H1 (cell line): ENCODE data around the gene MACF1. TPM values are rescaled to one million over a fixed set of nuclear protein-coding genes. Genes with fewer than 3 reads are reported as not detected.

ENCODE experiments used
- CTCF ChIA-PET: fragments of 300-600 bp; sonication (Branson Sonifier 250); formaldehyde crosslinking; loops from one replicate; lab custom pipeline; 2021; ENCODE audit not compliant: partially characterized antibody; lab: Charles Lee
- POLR2A ChIA-PET: fragments of 300-600 bp; sonication (Branson Sonifier 250); formaldehyde crosslinking; loops from one replicate; lab custom pipeline; 2021; ENCODE audit warnings: inconsistent platforms; ENCODE audit not compliant: partially characterized antibody; lab: Charles Lee
- DNase-seq, 2 experiments: peaks; one replicate each; pipeline versions ENCODE4 v3.0.0 to v3.0.0-alpha.2; 2010 to 2022; ENCODE audit warnings: low spot score in 2 of 2, low read depth in 1 of 2, mixed read lengths in 1 of 2
- FAIRE-seq: peaks from 2 replicates; lab custom pipeline; 2011; peaks lifted over from hg19 to GRCh38; lab: Jason Lieb, UNC
- H2AFZ ChIP-seq: 2 replicates; pipeline ENCODE4 v1.8.1; 2012; ENCODE audit warnings: low read length, inconsistent platforms
- H2AK5ac ChIP-seq: 2 replicates; pipeline ENCODE4 v1.6.1; 2013; ENCODE audit warnings: low read depth, low read length
- H2BK120ac ChIP-seq: replicated peaks from 2 replicates; pipeline ENCODE3; 2013; ENCODE audit warnings: low read depth, low read length, inconsistent platforms
- H2BK12ac ChIP-seq: 2 replicates; pipeline ENCODE4 v1.6.1; 2013; ENCODE audit warnings: low read depth, low read length
- H2BK15ac ChIP-seq: 2 replicates; pipeline ENCODE4 v1.6.1; 2013; ENCODE audit warnings: low read length
- H2BK20ac ChIP-seq: 2 replicates; pipeline ENCODE4 v1.6.1; 2013; ENCODE audit warnings: low read length
- H2BK5ac ChIP-seq: 2 replicates; pipeline ENCODE4 v1.6.1; 2013; ENCODE audit warnings: low read depth, low read length
- H3K14ac ChIP-seq: 2 replicates; pipeline ENCODE4 v1.6.1; 2013; ENCODE audit warnings: inconsistent platforms; ENCODE audit not compliant: insufficient read length
- H3K18ac ChIP-seq: 2 replicates; pipeline ENCODE4 v1.6.1; 2013; ENCODE audit warnings: low read length; ENCODE audit errors: extremely low read depth
- H3K23ac ChIP-seq: 2 replicates; pipeline ENCODE4 v1.6.1; 2013; ENCODE audit warnings: inconsistent platforms; ENCODE audit not compliant: insufficient read length
- H3K23me2 ChIP-seq: 2 replicates; pipeline ENCODE4 v1.6.1; 2013; ENCODE audit warnings: low read depth, low read length
- H3K27ac ChIP-seq: 2 replicates; pipeline ENCODE4 v1.6.1; 2011; ENCODE audit warnings: low read depth, low read length, inconsistent platforms
- H3K27me3 ChIP-seq, 4 experiments: replicated peaks in 1 of 4; 1 replicate in 1 of 4; 2 replicates in 3 of 4; pipeline versions ENCODE4 v1.6.1 to v1.8.1; 2011 to 2013; ENCODE audit warnings: low read length in 3 of 4, mild to moderate bottlenecking in 3 of 4, inconsistent platforms in 2 of 4, mixed read lengths in 2 of 4, moderate library complexity in 1 of 4; ENCODE audit not compliant: control insufficient read depth in 3 of 4, insufficient read depth in 3 of 4; ENCODE audit errors: extremely low read depth in 1 of 4
- H3K36me3 ChIP-seq, 4 experiments: 2 replicates each; pipeline versions ENCODE4 v1.6.1 to v1.8.1; 2011 to 2013; ENCODE audit warnings: mild to moderate bottlenecking in 4 of 4, low read length in 3 of 4, moderate library complexity in 2 of 4, control low read depth in 1 of 4, inconsistent platforms in 1 of 4; ENCODE audit not compliant: insufficient read depth in 4 of 4, control insufficient read depth in 2 of 4
- H3K4ac ChIP-seq: replicated peaks from 2 replicates; pipeline ENCODE3; 2013; ENCODE audit warnings: low read length, low read depth, mixed read lengths, inconsistent platforms; ENCODE audit not compliant: insufficient read length
- H3K4me1 ChIP-seq, 4 experiments: replicated peaks in 1 of 4; 1 replicate in 1 of 4; 2 replicates in 3 of 4; pipeline versions ENCODE4 v1.6.1 to v1.8.1; 2011 to 2013; ENCODE audit warnings: low read length in 3 of 4, inconsistent platforms in 2 of 4, mixed read lengths in 1 of 4; ENCODE audit not compliant: insufficient read depth in 4 of 4, control insufficient read depth in 3 of 4
- H3K4me2 ChIP-seq, 2 experiments: 2 replicates each; pipeline versions ENCODE4 v1.6.1 to v1.8.1; 2011 to 2013; ENCODE audit warnings: low read depth in 2 of 2, low read length in 2 of 2, control low read depth in 1 of 2, inconsistent platforms in 1 of 2, mild to moderate bottlenecking in 1 of 2; ENCODE audit not compliant: insufficient read depth in 1 of 2
- H3K4me3 ChIP-seq, 4 experiments: fragments of 200-600, 300-600 bp in 1 of 4; sonication (generic), shearing (Covaris generic), sonication (Bioruptor Twin) in 1 of 4; 2 replicates each; pipeline versions ENCODE4 v1.5.1 to v1.8.1; 2011 to 2016; ENCODE audit warnings: low read length in 4 of 4, low read depth in 3 of 4, control low read depth in 2 of 4, inconsistent platforms in 2 of 4, mild to moderate bottlenecking in 2 of 4, mixed read lengths in 1 of 4, moderate library complexity in 1 of 4; ENCODE audit not compliant: insufficient read depth in 2 of 4; ENCODE audit errors: extremely low read depth in 1 of 4
- H3K56ac ChIP-seq: replicated peaks from 2 replicates; pipeline ENCODE3; 2013; ENCODE audit warnings: low read depth, mild to moderate bottlenecking, mixed read lengths, low read length, inconsistent platforms; ENCODE audit not compliant: insufficient read length
- H3K79me1 ChIP-seq: 2 replicates; pipeline ENCODE4 v1.6.1; 2013; ENCODE audit warnings: low read depth, low read length, control low read depth
- H3K79me2 ChIP-seq, 2 experiments: 2 replicates each; pipeline versions ENCODE4 v1.6.1 to v1.8.1; 2012 to 2013; ENCODE audit warnings: low read length in 2 of 2, mild to moderate bottlenecking in 2 of 2, inconsistent platforms in 1 of 2; ENCODE audit not compliant: insufficient read depth in 2 of 2, control insufficient read depth in 1 of 2
- H3K9ac ChIP-seq, 4 experiments: replicated peaks in 1 of 4; 1 replicate in 1 of 4; 2 replicates in 3 of 4; pipeline versions ENCODE4 v1.6.1 to v1.8.1; 2011 to 2013; ENCODE audit warnings: low read depth in 3 of 4, low read length in 3 of 4, control low read depth in 2 of 4, mild to moderate bottlenecking in 2 of 4, moderate library complexity in 2 of 4, inconsistent platforms in 1 of 4; ENCODE audit errors: extremely low read depth in 1 of 4
- H3K9me3 ChIP-seq, 2 experiments: 2 replicates each; pipeline versions ENCODE4 v1.6.1 to v1.8.1; 2012 to 2013; ENCODE audit warnings: mild to moderate bottlenecking in 2 of 2, moderate library complexity in 2 of 2, control low read depth in 1 of 2, inconsistent platforms in 1 of 2, low read depth in 1 of 2, low read length in 1 of 2, mixed read lengths in 1 of 2; ENCODE audit not compliant: insufficient read depth in 2 of 2
- H4K20me1 ChIP-seq, 2 experiments: replicated peaks in 1 of 2; 2 replicates each; pipeline versions ENCODE3 to v1.8.1; 2011 to 2013; ENCODE audit warnings: inconsistent platforms in 2 of 2, low read length in 2 of 2, mild to moderate bottlenecking in 1 of 2; ENCODE audit not compliant: insufficient read depth in 2 of 2, control insufficient read depth in 1 of 2
- H4K5ac ChIP-seq: 2 replicates; pipeline ENCODE4 v1.6.1; 2013; ENCODE audit warnings: low read length, low read depth, mixed read lengths, inconsistent platforms; ENCODE audit not compliant: insufficient read length
- H4K8ac ChIP-seq: 2 replicates; pipeline ENCODE4 v1.8.0; 2013; ENCODE audit warnings: mild to moderate bottlenecking, moderate library complexity, low read length, inconsistent platforms; ENCODE audit not compliant: insufficient read depth; ENCODE audit errors: extremely low read depth
- H4K91ac ChIP-seq: replicated peaks from 2 replicates; pipeline ENCODE3; 2013; ENCODE audit warnings: low read length, mixed read lengths, inconsistent platforms; ENCODE audit not compliant: insufficient read length
- ATF2 ChIP-seq: IDR thresholded peaks from 2 replicates; pipeline ENCODE4 v1.6.1; 2012; ENCODE audit warnings: low read length, inconsistent platforms
- BRCA1 ChIP-seq: IDR thresholded peaks from 2 replicates; pipeline ENCODE4 v1.6.1; 2012; ENCODE audit warnings: low read depth, low read length, improper control_type of control experiment
- CEBPB ChIP-seq: IDR thresholded peaks from 2 replicates; pipeline ENCODE4 v1.6.1; 2012; ENCODE audit warnings: low read depth, low read length
- EGR1 ChIP-seq: IDR thresholded peaks from 2 replicates; pipeline ENCODE4 v1.6.1; 2011; ENCODE audit warnings: low read depth, low read length, borderline replicate concordance
- GTF2F1 ChIP-seq: IDR thresholded peaks from 2 replicates; pipeline ENCODE4 v1.6.1; 2012; ENCODE audit warnings: low read depth, low read length, improper control_type of control experiment, borderline replicate concordance
- HDAC2 ChIP-seq, 2 experiments: fragments of 300-600 bp in 1 of 2; sonication (generic) in 1 of 2; IDR thresholded peaks; 2 replicates each; pipeline ENCODE4 v1.6.1; 2011 to 2012; ENCODE audit warnings: low read depth in 2 of 2, low read length in 2 of 2, mild to moderate bottlenecking in 2 of 2, moderate library complexity in 2 of 2, borderline replicate concordance in 1 of 2, inconsistent platforms in 1 of 2
- MAFK ChIP-seq: IDR thresholded peaks from 2 replicates; pipeline ENCODE4 v1.6.1; 2012; ENCODE audit warnings: low read depth, mild to moderate bottlenecking, improper control_type of control experiment, low read length
- RBBP5 ChIP-seq: IDR thresholded peaks from 2 replicates; pipeline ENCODE4 v1.7.1; 2012; ENCODE audit warnings: low read depth, mild to moderate bottlenecking, inconsistent platforms, low read length, moderate library complexity, borderline replicate concordance
- RNF2 ChIP-seq: fragments of 200-900, 300-1000 bp; sonication (generic); IDR thresholded peaks from 2 replicates; pipeline ENCODE4 v1.7.1; 2016; ENCODE audit warnings: borderline replicate concordance, low read depth, mild to moderate bottlenecking, antibody characterized with exemption, low read length; ENCODE audit not compliant: poor library complexity, severe bottlenecking; ENCODE audit errors: missing control alignments
- SIRT6 ChIP-seq: IDR thresholded peaks from one replicate; pipeline ENCODE4 v1.7.1; 2012; ENCODE audit warnings: low read length, inconsistent platforms
- SIX5 ChIP-seq: IDR thresholded peaks from 2 replicates; pipeline ENCODE4 v1.6.1; 2011; ENCODE audit warnings: mild to moderate bottlenecking, low read depth, low read length
- TCF12 ChIP-seq: IDR thresholded peaks from 2 replicates; pipeline ENCODE4 v1.6.1; 2011; ENCODE audit warnings: low read depth, mild to moderate bottlenecking, low read length
- YY1 ChIP-seq: IDR thresholded peaks from 2 replicates; pipeline ENCODE4 v1.6.1; 2011; ENCODE audit warnings: low read depth, mild to moderate bottlenecking, low read length
- WGBS, 2 experiments: shearing (Covaris generic) in 1 of 2; methylation state at CpG; one replicate each; pipeline versions ENCODE4 v1.1.6 to v1.1.7; 2013 to 2015; ENCODE audit warnings: low lambda C conversion rate in 2 of 2, mixed read lengths in 2 of 2, inconsistent platforms in 1 of 2, low coverage in 1 of 2, missing lambda C conversion rate in 1 of 2; ENCODE audit not compliant: insufficient replicate concordance in 2 of 2, insufficient coverage in 1 of 2, insufficient read length in 1 of 2; ENCODE audit errors: extremely low coverage in 1 of 2, missing lambda C conversion rate in 1 of 2; 5-methylcytosine and 5-hydroxymethylcytosine counted together
- polyA plus RNA-seq, 7 experiments: library from polyadenylated mRNA; depleted of rRNA in 3 of 7; stranded (reverse) in 5 of 7; unstranded in 2 of 7; fragments of >200 nt in 5 of 7; fragments of 200-250 nt in 2 of 7; gene quantifications; 1 replicate in 5 of 7; 2 replicates in 1 of 7; 4 replicates in 1 of 7; pipeline versions ENCODE4 v1.2.1 to v1.2.3, GENCODE V29; 2011 to 2013; ENCODE audit warnings: missing spikeins in 2 of 7, mixed read lengths in 2 of 7
- total RNA-seq: library from RNA; stranded (reverse); fragmentation: NEBNext Ultra II Directional; extraction: Animal tissue kit (Norgen Biotek cat#: 25700); gene quantifications from 2 replicates; pipeline ENCODE4 v1.2.1, GENCODE V29; 2021

MACF1 gene
- total and polyA plus RNA-seq, 2 of the 8 experiments (the other 6 are each of a cell fraction or from before 2014, with no cell fraction given) = 59.8 to 285 TPM

DNA sequence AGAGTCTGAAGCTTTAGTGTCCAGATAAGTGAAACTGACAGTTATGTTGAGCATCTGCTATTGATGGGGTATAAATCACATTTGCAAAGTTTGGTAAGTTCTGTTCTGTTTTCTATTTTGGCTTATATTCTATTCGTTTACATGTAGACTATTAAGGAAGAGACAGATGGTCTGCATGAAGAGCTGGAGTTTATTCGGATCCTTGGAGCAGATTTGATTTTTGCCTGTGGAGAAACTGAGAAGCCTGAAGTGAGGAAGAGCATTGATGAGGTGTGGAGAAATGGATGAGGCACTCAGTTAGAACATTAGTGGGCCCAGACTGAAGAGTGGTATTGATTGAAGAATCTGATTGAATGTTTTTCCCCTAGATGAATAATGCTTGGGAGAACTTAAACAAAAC lies 236.4 kb downstream of the MACF1 start:
- WGBS, 2 experiments = 89% methylated on average over 2 of the region's 2 CpGs; no CpG with 5 or more reads in 1 of the 2 experiments
- H2AFZ ChIP-seq = no peak overlapping the region
- CTCF ChIA-PET = interaction anchor here (0.6 to 2.1 kb wide), 3 partner anchors 8 to 18 kb away, joined by 3 to 7 read pairs (median 3); no protein-coding TSS in a partner anchor
- no peak overlapping the region for H3K27ac ChIP-seq
- no peak overlapping the region for H3K4ac ChIP-seq
- no peaks in the 10 kb centered on the region for H3K27me3 ChIP-seq
- no peak overlapping the region for H3K23ac ChIP-seq
- no peaks in the 10 kb centered on the region for H3K23me2 ChIP-seq
- no peak overlapping the region for H2AK5ac ChIP-seq
- H3K79me2 ChIP-seq = no peaks in the 10 kb centered on the region
- peaks cover 0 to 3% of the 10 kb centered on the region in 2 experiments for H4K20me1 ChIP-seq
- H3K9me3 ChIP-seq = no peaks in the 10 kb centered on the region
- FAIRE-seq = no peak
- POLR2A ChIA-PET = interaction anchor here (0.9 kb wide), 1 partner anchor 70 kb away, joined by 3 read pairs; no protein-coding TSS in a partner anchor
- H3K56ac ChIP-seq = no peak overlapping the region
- no peak overlapping the region for H2BK15ac ChIP-seq
- no peak overlapping the region for H2BK12ac ChIP-seq
- no peak overlapping the region for H3K4me2 ChIP-seq
- no peaks in the 10 kb centered on the region for H3K79me1 ChIP-seq
- no peak for DNase-seq
- H3K14ac ChIP-seq = no peak overlapping the region
- H3K9ac ChIP-seq = no peak overlapping the region
- H3K4me1 ChIP-seq = no peaks in the 10 kb centered on the region
- H2BK120ac ChIP-seq = no peak overlapping the region
- no peak overlapping the region for H3K4me3 ChIP-seq
- no peak overlapping the region for H4K5ac ChIP-seq
- no peak overlapping the region for H4K91ac ChIP-seq
- H3K36me3 ChIP-seq = peaks cover 48 to 95% (median 83%) of the 10 kb centered on the region in 4 experiments
- no peak overlapping the region for H4K8ac ChIP-seq
- H2BK5ac ChIP-seq = no peak overlapping the region
- H2BK20ac ChIP-seq = no peak overlapping the region
- no peak overlapping the region for H3K18ac ChIP-seq
- no peak for TF ChIP-seq YY1
- TF ChIP-seq MAFK = no peak
- TF ChIP-seq SIRT6 = no peak
- no peak for TF ChIP-seq TCF12
- no peak for TF ChIP-seq SIX5
- TF ChIP-seq GTF2F1 = no peak
- no peak for TF ChIP-seq CEBPB
- TF ChIP-seq EGR1 = no peak
- no peak for TF ChIP-seq ATF2
- no peak for TF ChIP-seq HDAC2 (IDR thresholded peaks at IDR 0.05; ENCODE audit: borderline replicate concordance in 1 of 2, low read depth in 2 of 2, low read length in 2 of 2)
- no peak for TF ChIP-seq RBBP5
- no peak for TF ChIP-seq RNF2
- TF ChIP-seq BRCA1 = no peak
